ENCODE results near the gene GALM.
"Not testable (repeated sequence)": the region's sequence is repeated elsewhere in the genome, so short reads cannot be mapped to it uniquely, and the experiment has no call there.

Gene GALM

DNA sequence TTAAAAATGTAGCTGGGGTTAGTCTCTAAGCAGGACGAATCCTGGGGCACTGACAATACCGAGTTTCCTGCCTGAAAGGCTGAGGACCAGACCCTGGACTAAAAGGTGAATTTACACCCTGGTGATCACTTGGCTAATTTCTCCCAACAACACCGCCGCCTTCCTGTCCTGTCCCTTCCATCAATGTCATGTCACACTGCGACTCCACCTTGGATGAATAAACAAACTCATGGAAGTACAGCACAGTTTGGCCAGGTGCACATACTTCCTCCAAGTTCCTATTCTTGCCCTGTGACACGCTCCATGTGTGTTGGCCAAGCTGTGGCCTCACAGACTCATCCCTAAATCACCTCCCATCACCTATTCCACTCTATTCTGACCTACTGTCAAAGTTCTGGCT, 15.9 kb upstream of the GALM start:
- DNase-seq (ENCODE audit: low spot score) = no peak

- no peak for DNase-seq (ENCODE audit: low spot score)
Observed at GRCh38 chr2:38650717-38651116, 15.2 kb upstream of the GALM start.

DNA sequence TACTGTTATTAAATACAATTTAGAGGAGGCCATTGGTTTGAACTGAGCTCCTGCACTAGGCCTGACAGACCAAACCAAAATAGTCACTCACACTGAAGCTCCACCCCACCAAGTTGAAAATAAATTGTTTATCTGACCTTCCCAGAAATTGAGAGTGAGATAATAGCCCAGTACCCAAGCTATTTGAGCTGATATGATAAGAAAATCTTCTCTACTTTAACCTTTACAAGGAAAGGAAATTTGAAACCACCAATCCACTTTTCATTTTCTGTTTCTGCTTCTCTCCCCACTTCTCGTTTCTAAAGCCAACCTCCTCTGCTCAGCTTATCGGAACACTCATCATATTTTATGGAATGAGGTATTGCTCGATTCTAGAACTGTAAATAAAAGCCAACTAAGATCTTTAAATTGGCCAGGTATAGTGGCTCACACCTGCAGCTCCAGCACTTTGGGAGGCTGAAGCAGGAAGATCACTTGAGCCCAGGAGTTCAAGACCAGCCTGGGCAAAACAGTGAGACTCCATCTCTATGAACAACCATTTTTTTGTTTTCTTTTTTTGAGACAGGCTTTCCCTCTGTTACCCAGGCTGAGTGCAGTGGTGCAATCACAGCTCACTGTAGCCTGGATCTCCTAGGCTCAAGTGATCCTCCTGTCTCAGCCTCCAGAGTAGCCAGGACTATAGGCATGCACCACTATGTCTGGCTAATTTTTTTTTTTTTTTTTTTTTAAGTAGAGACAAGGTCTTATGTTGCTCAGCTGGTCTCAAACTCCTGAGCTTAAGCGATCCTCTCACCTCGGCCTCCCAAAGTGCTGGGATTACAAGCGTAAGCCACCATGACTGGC, 13.3 kb upstream of the GALM start:
- no peak for DNase-seq (ENCODE audit: low spot score)

DNA sequence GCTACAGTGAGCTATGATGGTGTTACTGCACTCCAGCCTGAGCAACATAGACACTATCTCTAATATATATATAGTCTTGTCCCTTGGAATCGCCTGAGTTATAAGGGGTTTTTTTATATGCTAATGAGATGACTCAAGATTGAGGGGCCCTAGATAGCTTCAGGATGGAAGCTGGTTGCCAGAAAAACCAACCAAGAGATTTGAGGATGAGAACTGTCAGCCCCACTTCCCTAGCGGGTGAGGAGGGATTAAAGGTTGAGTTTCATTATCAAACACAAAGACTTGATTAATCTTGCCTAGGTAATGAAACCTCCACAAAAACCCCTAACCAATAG, 12.6 kb upstream of the GALM start:
- DNase-seq (ENCODE audit: low spot score) = no peak

DNA sequence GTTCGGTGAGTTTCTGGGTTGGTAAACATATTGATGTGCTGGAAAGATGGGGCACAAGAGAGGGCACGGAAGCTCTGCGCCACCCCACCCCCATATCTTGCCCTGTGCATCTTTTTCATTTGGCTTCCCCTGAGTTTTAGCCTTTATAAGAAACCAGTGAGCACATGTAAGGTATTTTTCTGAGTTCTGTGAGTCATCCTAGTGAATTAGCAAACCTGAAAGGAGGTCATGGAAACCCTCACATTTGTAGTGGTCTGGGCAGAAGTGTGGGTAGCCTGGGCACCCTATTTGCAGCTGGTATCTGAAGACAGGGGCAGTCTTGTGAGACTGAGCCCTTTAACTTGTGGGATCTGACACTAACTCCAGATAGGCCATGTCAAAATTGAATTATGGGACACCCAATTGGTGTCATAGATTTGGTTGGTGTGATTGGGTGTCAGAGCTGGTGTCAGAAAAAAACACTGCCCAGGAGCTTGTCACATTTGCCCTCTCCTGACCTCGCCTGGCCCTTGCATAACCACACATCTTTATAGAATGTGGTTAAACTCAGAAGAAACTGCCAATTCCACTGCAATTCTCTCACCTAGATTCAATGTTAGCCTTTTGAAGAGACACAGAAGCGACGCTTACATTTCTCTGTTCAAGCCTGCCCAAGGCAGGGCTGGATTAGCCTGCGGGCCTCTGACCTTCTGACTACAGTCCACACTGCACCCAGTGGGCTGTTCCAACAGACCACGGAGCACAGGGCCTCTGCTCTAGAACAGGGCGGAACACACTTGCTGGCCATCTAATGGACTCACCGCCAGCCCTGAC, 12.0 kb upstream of the GALM start:
- DNase-seq (ENCODE audit: low spot score) = no peak

- no peak for DNase-seq (ENCODE audit: low spot score)
Observed at GRCh38 chr2:38654528-38655381, 11.2 kb upstream of the GALM start.

- DNase-seq (ENCODE audit: low spot score) = no peak
Observed at GRCh38 chr2:38655441-38655840, 10.5 kb upstream of the GALM start.

DNA sequence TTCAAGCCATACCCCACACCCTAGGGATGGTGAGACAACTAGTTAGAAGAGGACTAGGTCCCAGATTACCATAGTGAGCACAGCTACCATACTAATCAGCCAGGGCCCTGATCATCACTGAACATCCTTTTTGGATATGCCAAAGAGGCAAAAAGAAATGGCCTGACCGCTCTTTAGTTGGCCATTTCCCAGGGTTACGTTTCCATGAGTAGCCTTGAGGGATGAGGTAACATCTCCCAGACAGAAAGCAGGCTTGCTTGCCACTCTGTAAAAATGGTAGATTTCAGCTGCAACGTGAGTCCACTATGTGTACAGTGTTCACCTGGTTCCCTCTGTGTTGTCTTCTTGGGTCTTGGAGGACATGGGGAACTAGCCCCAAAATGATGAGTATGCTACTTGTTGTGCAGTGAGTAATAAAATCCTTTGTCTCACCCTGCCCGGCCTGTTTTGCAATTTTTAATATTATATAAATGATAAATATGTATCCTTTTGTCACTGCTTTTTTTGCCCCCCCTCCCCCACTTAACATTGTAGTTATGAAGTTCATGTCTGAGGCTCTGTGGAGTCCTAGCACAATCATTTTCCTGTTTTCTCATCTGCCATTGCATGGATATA, 8.9 kb upstream of the GALM start:
- no peak for DNase-seq (ENCODE audit: low spot score)

DNA sequence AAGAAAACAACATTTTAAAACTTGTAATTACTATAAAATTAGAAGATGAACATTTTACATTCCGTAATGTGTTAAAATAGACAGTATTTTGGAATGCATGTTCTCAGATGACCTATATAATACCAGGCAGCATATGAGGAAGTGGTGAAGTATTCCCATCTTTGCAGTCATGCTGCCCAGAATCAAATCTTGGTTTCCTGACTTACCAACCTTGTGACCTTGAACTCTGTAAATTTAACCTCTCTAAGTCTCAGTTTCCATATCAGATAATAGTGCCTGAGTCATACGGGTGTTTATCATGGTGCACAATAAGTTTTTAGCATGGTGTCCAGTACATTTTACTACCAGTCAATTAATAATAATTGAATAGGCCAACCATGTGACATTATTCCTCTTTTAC, 7.3 kb upstream of the GALM start:
- no peak for DNase-seq (ENCODE audit: low spot score)

DNA sequence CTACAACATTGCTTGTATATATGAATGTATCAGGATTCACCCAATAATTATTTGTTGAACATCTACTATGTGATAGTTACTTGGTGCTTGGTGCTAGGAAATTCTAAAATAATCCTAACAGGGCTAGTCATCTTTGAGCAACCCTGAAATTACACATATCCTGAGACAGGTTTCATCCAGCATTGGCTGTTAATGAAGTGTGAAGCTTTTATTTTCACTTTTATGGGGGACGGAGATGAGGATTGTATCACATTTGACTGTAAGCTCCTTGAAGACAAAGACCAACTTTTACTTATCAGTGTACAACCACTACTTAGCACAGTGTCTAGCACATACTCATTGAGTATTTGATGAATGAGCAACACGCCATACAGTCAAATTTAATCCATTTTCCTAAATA, 6.8 kb upstream of the GALM start:
- no peak for DNase-seq (ENCODE audit: low spot score)

DNA sequence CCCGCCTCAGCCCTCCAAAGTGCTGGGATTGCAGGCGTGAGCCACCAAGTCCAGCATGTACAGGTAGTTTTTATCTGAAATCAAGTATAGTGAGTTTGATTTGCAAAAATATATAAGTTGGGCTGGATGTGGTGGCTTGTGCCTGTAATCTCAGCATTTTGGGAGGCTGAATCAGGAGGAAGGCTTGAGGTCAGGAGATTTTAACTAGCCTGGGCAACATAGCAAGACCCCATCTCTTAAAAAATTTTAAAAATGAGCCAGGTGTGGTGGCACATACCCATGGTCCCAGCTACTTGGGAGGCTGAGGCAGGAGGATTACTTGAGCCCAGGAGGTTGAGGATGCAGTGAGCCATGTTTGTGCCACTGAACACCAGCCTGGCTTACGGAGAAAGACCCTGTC, 5.6 kb upstream of the GALM start:
- no peak for DNase-seq (ENCODE audit: low spot score)

GRCh38 chr2:38661306-38661705, 4.6 kb upstream of the GALM start:
- DNase-seq (ENCODE audit: low spot score) = no peak

DNA sequence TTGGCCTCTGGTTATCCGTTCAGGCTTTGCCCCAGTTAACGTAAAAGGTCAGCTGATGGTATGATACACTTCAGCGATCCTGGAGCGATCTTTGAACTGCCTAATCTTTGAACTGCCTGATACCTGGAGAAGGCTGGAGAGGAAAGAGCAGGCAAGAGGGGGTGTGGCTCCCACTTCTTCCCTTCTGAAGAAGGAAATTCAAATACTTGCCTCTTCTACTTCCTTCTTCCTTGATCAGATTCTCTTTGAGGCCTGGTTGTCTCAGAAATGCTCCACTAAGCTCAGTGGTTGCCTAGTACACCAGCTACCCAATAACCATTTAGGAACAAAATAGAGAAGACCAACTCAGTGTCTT, 619 bp downstream of the GALM start:
- DNase-seq (ENCODE audit: low spot score) = peak; percentile 23

- no peak for DNase-seq (ENCODE audit: low spot score)
Observed at GRCh38 chr2:38668092-38668491, 2.2 kb downstream of the GALM start.

GRCh38 chr2:38668779-38669479, 3.0 kb downstream of the GALM start:
- DNase-seq (ENCODE audit: low spot score) = no peak

DNA sequence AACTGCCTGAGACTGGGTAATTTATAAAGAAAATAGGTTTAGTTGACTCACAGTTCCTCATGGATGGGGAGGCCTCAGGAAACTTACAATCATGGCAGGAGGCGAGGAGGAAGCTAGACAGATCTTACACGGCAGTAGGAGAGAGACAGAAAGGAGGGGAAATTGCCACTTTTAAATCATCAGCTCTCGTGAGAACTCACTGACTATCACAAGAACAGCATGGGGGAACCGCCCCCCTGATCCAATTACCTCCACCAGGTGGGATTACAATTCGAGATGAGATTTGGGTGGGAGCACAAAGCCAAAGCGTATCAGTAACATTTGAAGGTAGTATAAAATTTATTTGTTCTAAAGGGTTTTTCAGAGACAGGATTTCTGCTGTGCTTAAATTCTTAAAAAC, 5.4 kb downstream of the GALM start:
- DNase-seq (ENCODE audit: low spot score) = no peak

DNA sequence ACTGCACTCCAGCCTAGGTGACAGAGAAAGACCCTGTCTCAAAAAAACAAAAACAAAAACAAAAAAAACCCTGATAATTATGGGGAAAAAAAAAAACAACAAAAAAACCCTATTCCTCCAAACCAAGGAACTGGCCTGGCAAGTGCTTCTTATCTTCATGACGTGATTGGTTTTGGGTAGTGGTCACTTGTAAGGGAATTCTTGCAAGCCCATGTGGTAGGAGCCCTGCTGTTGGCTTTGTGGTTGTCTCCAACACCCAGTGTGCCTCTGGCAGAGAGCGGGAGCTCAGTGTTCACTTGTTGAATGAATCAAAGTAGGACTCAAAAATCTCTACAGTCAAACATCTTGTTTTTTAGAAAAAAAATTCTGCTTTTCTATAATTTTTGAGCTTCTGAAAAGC, 6.0 kb downstream of the GALM start:
- no peak for DNase-seq (ENCODE audit: low spot score)

DNA sequence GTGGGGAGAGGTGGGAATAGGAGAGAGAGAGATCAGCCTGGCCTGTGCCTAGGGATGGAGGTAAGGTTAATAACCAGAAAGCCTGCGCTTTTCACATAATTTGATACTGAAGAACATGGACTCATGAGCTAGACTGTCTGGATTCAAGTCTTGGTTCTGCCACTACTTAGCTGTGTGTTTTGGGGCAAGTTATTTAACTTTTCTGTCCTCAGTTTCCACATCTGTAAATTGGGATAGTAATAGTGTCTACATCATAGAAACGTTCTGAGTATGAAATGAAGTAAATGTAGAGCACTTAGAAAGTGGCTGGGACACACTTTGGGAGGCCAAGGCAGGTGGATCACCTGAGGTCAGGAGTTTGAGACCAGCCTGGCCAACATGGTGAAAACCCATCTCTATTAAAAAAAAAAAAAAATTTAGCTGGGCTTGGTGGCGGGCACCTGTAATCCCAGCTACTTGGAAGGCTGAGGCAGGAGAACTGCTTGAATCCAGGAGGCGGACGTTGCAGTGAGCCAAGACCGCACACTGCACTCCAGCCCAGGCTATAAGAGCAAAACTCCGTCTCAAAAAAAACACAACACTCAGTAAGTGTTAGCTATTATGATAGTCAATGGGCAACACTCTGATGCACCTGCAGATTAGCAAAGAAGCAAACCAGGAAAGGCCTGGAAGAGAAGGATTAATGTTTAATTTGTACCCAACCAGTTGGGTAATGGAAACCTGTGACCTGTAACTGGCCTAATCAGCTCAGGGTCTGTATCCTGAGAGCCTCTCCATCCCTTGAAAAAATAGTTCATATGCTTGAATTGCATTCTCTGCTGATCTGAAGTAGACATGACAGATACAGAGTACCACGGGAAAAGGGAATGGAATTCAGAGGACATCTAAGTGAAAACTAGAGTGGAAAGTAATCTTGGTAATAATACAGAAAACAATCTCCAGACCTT, 6.8 kb downstream of the GALM start:
- no peak for DNase-seq (ENCODE audit: low spot score)

- no peak for DNase-seq (ENCODE audit: low spot score)
Observed at GRCh38 chr2:38676681-38677080, 10.8 kb downstream of the GALM start.

DNA sequence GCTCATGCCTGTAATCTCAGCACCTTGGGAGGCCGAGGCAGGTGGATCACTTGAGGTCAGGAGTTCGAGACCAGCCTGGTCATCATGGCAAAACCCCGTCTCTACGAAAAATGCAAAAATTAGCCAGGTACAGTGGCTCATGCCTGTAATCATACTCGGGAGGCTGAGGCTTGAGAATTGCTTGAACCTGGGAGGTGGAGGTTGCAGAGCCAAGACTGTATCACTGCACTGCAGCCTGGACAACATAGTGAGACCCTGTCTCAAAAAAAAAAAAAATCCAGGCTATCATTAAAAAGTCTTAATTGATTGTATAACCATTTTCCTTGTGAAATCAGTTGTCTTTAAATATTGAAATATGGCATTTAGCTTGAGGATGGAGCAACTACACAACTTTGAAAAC, 15.0 kb downstream of the GALM start:
- not testable (repeated sequence) for DNase-seq (ENCODE audit: low spot score)
